ENCODE measurements around the gene ELOB.

The ELOB gene

GRCh38 chr16:2778630-2778958 lies 1.5 kb upstream of the ELOB start:
- Histone ChIP-seq H3K4me2 (ENCODE audit: low read length) (peak overlapping the region; percentile 97), H3K9ac (ENCODE audit: low read length) (peak overlapping the region; percentile 98; the same call in 1 of the 2 replicates), H3F3A (ENCODE audit: insufficient read depth, low read length) (no peaks in the 10 kb centered on the region), H3K27ac (ENCODE audit: low read depth, low read length, poor library complexity, severe bottlenecking) (no peak overlapping the region), H4K20me1 (ENCODE audit: insufficient read depth, low read length) (no peaks in the 10 kb centered on the region), H3K9me3 (ENCODE audit: low read length) (no peaks in the 10 kb centered on the region), H3K4me1 (ENCODE audit: insufficient read depth, low read length, severe bottlenecking) (peaks cover 24% of the 10 kb centered on the region), H3K27me3 (ENCODE audit: insufficient read depth, low read length) (no peaks in the 10 kb centered on the region), H3K79me2 (ENCODE audit: insufficient read depth, low read length) (peaks cover 14% of the 10 kb centered on the region), H2AFZ (ENCODE audit: low read length) (no peak overlapping the region), H3K4me3 (ENCODE audit: low read depth, low read length, poor library complexity, severe bottlenecking) (peak overlapping the region; percentile 93), H3K36me3 (ENCODE audit: insufficient read depth, low read length) (peaks cover 13% of the 10 kb centered on the region), H3K9me2 (ENCODE audit: low read depth, low read length) (no peaks in the 10 kb centered on the region)
- no peak for TF ChIP-seq EZH2 (IDR thresholded peaks at IDR 0.05; ENCODE audit: borderline replicate concordance, low read length)
- TF ChIP-seq CTCF (IDR thresholded peaks at IDR 0.05; ENCODE audit: low read length), result no peak

- H3K9me2 ChIP-seq (ENCODE audit: low read depth, low read length), result no peaks in the 10 kb centered on the region
- H3K4me1 ChIP-seq (ENCODE audit: insufficient read depth, low read length, severe bottlenecking), result peaks cover 24% of the 10 kb centered on the region
- H3F3A ChIP-seq (ENCODE audit: insufficient read depth, low read length), result no peaks in the 10 kb centered on the region
- H4K20me1 ChIP-seq (ENCODE audit: insufficient read depth, low read length), result no peaks in the 10 kb centered on the region
- H3K4me3 ChIP-seq (ENCODE audit: low read depth, low read length, poor library complexity, severe bottlenecking), result peak overlapping the region; percentile 93
- no peaks in the 10 kb centered on the region for H3K9me3 ChIP-seq (ENCODE audit: low read length)
- no peaks in the 10 kb centered on the region for H3K27me3 ChIP-seq (ENCODE audit: insufficient read depth, low read length)
- peak overlapping the region; percentile 76 for H3K27ac ChIP-seq (ENCODE audit: low read depth, low read length, poor library complexity, severe bottlenecking)
- H3K4me2 ChIP-seq (ENCODE audit: low read length), result peak overlapping the region; percentile 97
- H3K79me2 ChIP-seq (ENCODE audit: insufficient read depth, low read length), result peaks cover 14% of the 10 kb centered on the region
- TF ChIP-seq CTCF (IDR thresholded peaks at IDR 0.05; ENCODE audit: low read length), result no peak
- TF ChIP-seq EZH2 (IDR thresholded peaks at IDR 0.05; ENCODE audit: borderline replicate concordance, low read length), result no peak
- H2AFZ ChIP-seq (ENCODE audit: low read length), result no peak overlapping the region
- peaks cover 19% of the 10 kb centered on the region for H3K36me3 ChIP-seq (ENCODE audit: insufficient read depth, low read length)
- H3K9ac ChIP-seq (ENCODE audit: low read length), result peak overlapping the region; percentile 98
Observed at GRCh38 chr16:2777903-2778629, 986 bp upstream of the ELOB start.

GRCh38 chr16:2776500-2777139 lies 460 bp downstream of the ELOB start:
- no peaks in the 10 kb centered on the region for H4K20me1 ChIP-seq (ENCODE audit: insufficient read depth, low read length)

More at GRCh38 chr16:2776500-2777139, 460 bp downstream of the ELOB start:
- peak overlapping the region; percentile 97 for H3K9ac ChIP-seq (ENCODE audit: low read length)
- peak overlapping the region; percentile 94 for H3K4me3 ChIP-seq (ENCODE audit: low read depth, low read length, poor library complexity, severe bottlenecking)
- H3K79me2 ChIP-seq (ENCODE audit: insufficient read depth, low read length), result peaks cover 14% of the 10 kb centered on the region
- H3K9me3 ChIP-seq (ENCODE audit: low read length), result no peaks in the 10 kb centered on the region
- H3F3A ChIP-seq (ENCODE audit: insufficient read depth, low read length), result no peaks in the 10 kb centered on the region
- no peak for TF ChIP-seq CTCF (IDR thresholded peaks at IDR 0.05; ENCODE audit: low read length)
- no peak for TF ChIP-seq EZH2 (IDR thresholded peaks at IDR 0.05; ENCODE audit: borderline replicate concordance, low read length)
- peaks cover 24% of the 10 kb centered on the region for H3K4me1 ChIP-seq (ENCODE audit: insufficient read depth, low read length, severe bottlenecking)
- H3K27ac ChIP-seq (ENCODE audit: low read depth, low read length, poor library complexity, severe bottlenecking), result peak overlapping the region; percentile 24
- H3K27me3 ChIP-seq (ENCODE audit: insufficient read depth, low read length), result no peaks in the 10 kb centered on the region
- H3K4me2 ChIP-seq (ENCODE audit: low read length), result peak overlapping the region; percentile 99
- no peaks in the 10 kb centered on the region for H3K9me2 ChIP-seq (ENCODE audit: low read depth, low read length)
- peaks cover 32% of the 10 kb centered on the region for H3K36me3 ChIP-seq (ENCODE audit: insufficient read depth, low read length)
- no peak overlapping the region for H2AFZ ChIP-seq (ENCODE audit: low read length)
